NCI-H226 (cell line): ENCODE measurements around the gene CHMP6.
A peak's percentile ranks its signal among the peaks of the same experiment; 100 is the strongest.

ENCODE experiments used
- DNase-seq: peaks from one replicate; pipeline ENCODE4 v3.0.0-alpha.2; 2015

The CHMP6 gene

GRCh38 chr17:80971704-80972304, 19.8 kb upstream of the CHMP6 start:
- no peak for DNase-seq

- no peak for DNase-seq
Measured at GRCh38 chr17:80976701-80977100, 14.9 kb upstream of the CHMP6 start.

GRCh38 chr17:80977172-80977571, 14.5 kb upstream of the CHMP6 start:
- no peak for DNase-seq

GRCh38 chr17:80978499-80979497, 12.8 kb upstream of the CHMP6 start:
- DNase-seq = no peak

DNA sequence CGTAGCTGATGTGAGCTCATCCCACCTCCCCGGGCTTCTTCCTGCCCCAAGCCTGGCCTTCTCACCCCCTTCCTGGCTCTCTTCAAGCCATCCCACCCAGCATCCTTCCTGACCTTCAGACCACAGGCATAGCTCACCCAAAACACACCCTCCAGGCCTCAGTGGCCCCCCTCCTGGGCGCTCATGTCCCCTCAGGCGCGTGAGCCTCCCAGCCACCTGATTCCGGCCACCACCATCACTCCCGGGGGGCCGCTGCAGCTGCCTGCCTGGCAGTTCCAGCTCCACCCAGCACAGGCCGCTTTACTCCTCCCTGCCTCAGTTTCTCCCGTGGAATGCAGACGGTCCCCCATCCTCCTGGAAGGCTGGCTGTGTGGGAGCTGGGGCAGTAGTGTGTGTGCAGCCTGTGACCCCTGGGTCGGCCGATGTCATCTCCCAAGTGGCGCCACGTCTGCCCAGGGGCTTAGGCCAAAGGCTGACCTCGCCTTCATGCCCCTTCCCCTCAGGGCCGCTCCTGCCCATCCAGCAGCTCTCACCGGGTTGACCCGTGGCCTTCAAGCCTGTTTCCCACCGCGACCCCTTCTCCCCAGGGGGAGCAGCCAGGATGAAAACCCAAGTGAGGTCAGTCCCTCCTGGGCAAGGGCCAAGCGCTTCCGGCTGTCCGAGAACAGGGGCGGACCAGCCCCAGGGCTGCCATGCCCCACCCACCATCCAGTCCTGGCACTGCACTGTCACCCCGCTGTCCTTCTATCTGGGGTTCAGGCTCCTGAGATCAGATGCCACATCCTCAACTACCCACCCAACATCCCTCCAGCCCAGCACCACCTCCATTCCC, 11.9 kb upstream of the CHMP6 start:
- no peak for DNase-seq

GRCh38 chr17:80980397-80981061, 11.1 kb upstream of the CHMP6 start:
- peak; percentile 22 for DNase-seq

- no peak for DNase-seq
Measured at GRCh38 chr17:80981062-80981902, 10.4 kb upstream of the CHMP6 start.

DNA sequence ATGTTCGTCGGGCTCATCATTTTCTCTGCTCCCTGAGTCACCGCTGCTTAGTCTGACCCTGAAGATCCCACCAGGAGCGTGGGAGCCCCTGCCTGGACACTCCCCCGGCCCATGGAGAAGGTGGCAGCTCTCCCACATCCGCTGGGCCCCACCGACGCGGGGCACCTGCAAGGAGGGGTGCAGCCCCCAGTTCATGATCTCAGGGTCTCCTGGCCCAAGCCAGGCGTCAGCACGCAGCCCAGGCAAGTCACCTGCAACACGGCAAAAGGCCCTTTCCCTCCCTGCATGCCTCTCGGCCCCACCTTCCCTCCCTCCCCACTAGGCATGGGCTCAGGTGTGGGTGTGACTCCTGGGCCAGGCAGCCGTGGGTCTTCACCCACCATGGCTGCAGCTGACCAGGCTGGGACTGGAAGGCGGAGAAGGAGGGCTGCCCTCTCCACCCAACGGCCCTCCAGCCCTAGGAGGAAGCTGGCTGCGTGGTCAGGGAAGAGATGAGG, 9.7 kb upstream of the CHMP6 start:
- no peak for DNase-seq

DNA sequence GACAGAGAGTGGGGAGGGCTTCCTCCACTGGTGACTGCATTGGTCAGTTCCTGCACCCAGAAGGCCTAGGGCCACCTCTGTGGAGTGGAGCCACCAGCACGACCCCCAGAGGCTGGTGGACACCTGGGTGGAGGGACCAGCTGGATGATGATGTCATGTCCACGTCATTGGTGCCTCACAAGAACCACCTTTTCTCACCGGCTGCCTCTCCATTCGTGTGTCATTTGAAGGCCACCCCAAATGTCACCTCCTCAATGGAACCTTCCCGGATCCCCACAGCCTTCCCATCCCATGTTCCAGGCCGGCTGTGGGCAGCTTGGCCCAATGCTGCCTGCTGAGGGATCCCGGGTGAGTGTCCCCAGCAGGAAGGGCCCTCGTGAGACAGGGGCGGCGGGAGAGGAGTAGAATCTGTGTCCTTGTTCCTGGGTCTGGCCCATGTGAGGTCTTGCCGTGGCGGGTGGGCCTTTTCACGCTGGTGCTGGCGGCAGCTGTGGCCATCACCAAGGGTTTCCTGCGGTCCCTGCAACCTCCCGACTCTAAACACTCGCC, 9.1 kb upstream of the CHMP6 start:
- DNase-seq = no peak

DNA sequence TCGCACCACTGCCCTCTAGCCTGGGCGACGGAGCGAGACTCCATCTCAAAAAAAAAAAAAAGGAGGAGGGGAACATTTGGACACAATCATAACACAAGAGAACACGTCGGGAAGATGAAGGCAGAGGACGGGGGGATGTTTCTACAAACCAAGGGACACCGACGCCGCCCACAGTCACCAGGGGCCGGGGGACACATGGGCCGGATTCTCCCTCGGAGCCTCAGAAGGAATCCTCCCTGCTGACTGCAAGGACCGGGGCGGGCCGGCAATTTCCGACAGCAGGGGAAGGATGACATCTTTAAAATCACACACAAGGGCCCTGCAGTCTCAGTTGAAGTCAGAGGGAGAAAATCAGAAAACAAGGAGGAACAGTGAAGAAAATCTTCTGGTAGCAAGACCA, 8.1 kb upstream of the CHMP6 start:
- DNase-seq = no peak

DNA sequence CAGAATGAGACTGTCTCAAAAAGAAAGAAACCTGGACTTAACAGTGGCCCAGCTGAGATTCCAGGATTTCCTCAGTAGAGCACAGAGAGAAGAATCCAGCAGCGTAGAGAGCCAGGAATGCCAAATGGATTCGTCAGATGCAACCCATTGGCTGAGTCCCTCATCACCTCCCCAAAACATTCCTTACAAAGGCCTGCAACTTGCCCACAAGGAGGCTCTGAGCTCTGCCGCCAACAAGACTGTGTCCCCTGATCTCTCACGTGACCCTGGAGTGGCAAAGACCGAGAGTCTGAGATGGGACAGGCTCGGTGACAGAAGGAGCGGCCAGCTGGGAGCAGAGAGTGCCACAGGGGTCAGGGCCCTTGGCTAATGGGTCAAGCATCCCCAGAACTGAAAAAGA, 6.9 kb upstream of the CHMP6 start:
- DNase-seq = peak; percentile 74

GRCh38 chr17:80986046-80986445, 5.6 kb upstream of the CHMP6 start:
- no peak for DNase-seq

- no peak for DNase-seq
Measured at GRCh38 chr17:80986816-80987475, 4.7 kb upstream of the CHMP6 start.

- no peak for DNase-seq
Measured at GRCh38 chr17:80987941-80988461, 3.6 kb upstream of the CHMP6 start.

DNA sequence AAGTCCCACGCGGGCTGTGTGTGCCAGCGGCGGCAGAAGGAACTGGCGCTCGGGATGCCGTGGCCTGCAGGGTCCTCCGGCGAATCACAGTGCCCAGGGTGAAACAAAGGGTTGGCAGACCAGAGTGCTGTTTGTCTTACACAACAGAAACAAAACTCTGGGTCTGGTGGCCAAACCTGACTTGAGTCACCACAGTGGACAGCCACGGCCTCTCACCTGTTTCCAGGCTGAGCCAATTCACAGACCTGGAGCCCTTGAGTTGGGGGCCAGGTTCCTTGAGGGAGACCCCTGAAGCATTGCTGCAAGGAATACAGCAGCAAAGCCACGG, 2.1 kb upstream of the CHMP6 start:
- DNase-seq = no peak

DNA sequence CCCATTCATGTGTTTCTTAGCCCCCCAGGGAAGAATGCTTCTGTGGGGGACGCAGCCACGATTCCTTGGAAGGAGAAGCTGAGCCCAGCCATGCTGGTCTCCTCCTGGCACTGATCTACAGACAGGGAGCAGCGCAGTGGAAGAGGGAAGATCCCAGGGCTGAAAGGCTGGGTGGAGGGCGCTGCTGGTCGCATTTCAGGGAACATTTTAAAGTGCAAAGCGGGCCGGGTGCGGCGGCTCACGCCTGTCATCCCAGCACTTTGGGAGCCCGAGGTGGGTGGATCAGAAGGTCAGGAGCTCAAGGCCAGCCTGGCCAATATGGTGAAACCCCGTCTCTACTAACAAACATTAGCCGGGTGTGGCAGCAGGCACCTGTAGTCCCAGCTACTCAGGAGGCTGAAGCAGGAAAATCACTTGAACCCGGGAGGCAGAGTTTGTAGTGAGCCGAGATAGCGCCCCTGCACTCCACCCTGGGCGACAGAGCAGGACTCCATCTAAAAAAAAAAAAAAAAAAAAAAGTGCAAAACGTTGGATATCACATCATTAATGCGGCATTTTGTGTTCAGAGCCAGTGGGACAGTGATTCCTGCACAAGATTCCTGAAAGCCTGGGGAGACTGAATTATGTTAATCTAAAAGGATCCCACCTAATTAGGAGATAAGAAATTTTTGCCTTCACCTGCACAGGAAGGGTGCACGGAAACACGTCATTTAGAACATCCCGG, 558 bp upstream of the CHMP6 start:
- no peak for DNase-seq

DNA sequence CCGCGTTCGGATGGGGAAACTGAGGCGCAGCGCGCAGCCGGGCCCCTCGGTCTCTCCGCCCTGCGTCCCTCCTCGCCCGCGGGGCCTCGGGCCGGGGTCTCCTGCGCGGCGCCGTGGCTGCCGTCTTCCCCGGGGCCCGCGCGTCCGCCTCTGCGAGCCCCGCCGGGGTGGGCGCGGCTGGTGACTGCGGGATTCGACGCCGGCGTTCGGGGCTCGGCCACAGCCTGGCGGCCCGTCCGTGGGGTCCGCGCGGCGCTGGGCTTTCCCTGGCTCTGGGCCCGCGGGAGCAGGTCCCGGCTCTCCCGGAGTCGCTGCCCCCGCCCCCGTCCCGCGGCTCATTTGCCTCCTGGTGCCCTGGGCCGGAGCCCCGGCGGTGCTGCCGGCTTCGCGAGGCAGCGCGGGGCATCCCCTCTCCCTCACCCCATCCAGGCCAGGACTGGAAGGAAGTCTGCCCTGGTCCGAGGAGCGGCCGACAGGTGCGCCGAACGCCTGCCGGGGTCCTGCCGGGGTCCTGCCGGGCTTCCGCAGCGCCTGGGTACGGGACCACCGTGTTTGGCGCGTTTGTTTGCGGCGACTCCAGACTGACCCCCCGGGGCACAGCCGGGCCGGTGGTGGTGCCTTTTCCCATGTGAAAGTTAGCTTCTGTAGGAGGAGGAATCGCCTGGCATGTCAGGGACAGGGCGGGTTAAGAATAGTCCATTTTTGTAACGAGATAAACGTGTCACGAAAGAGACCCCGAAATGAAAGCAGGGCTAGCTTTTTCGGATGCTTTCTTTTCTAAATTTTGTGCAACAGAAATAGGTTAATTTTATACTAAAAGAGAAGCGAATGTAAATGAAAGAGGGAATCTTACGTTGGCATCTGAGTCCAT, 671 bp downstream of the CHMP6 start:
- DNase-seq = no peak

DNA sequence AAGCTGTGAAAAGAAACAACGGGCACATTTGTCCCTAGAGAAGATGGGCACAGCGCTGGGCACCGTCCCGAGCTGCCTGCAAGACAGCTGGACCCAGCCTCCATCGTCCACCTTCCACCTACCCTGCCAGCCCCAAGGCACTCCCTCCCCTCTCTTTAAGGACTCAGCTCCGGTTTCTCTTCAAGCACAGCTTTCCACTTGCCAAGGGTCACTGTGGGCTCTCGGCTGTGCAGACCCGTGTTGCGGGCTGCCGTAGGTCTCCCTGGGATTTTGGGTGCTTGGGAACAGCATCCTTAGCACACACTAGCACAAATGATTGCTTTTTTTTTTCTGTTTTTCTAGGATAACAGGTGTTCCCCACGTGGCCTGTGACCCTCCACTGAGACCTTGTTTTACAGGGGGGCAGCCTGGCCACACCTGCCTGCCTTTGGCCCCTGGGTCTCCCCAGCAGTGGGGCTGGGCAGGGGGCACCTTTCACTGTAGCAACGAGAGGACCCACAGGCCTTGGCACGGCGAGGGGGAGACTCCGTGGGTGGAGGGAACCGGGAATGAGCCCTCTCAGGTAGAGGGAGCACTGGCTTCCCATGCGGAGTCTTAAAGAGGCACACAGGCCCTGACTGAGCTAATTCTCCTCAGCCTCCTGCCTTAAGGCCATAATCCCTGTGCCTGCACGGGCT, 1.4 kb downstream of the CHMP6 start:
- no peak for DNase-seq
